ENCODE data around the gene MYLIP.

The MYLIP gene

GRCh38 chr6:16190214-16190613, 61.3 kb downstream of the MYLIP start:
- TF ChIP-seq CTCF (IDR thresholded peaks at IDR 0.05; ENCODE audit: insufficient read depth, low read length, poor library complexity, severe bottlenecking): no peak
- no peak for TF ChIP-seq EZH2phosphoT487 (conservative IDR thresholded peaks at IDR 0.05; ENCODE audit: low read length)
- Histone ChIP-seq H4K20me1 (ENCODE audit: low read depth, low read length) (no peaks in the 10 kb centered on the region), H2AFZ (ENCODE audit: low read depth, low read length, severe bottlenecking) (no peak overlapping the region), H3F3A (ENCODE audit: insufficient read depth) (no peaks in the 10 kb centered on the region), H3K36me3 (ENCODE audit: low read length) (no peaks in the 10 kb centered on the region), H3K27me3 (ENCODE audit: low read length) (no peaks in the 10 kb centered on the region), H3K79me2 (ENCODE audit: insufficient read depth, low read length) (no peaks in the 10 kb centered on the region), H3K9me3 (ENCODE audit: insufficient read depth, low read length) (no peaks in the 10 kb centered on the region), H3K27ac (ENCODE audit: low read depth, low read length) (no peak overlapping the region), H3K4me2 (ENCODE audit: low read depth, low read length, poor library complexity, severe bottlenecking) (no peak overlapping the region), H3K9ac (ENCODE audit: low read length) (no peak overlapping the region), H3K4me3 (ENCODE audit: insufficient read depth, low read length, poor library complexity, severe bottlenecking) (no peak overlapping the region), H3K9me2 (replicated peaks; ENCODE audit: insufficient read depth, low read length) (no peaks in the 10 kb centered on the region)

- TF ChIP-seq EZH2phosphoT487 (conservative IDR thresholded peaks at IDR 0.05; ENCODE audit: low read length) (no peak), CTCF (IDR thresholded peaks at IDR 0.05; ENCODE audit: insufficient read depth, low read length, poor library complexity, severe bottlenecking) (no peak)
- no peaks in the 10 kb centered on the region for H3K79me2 ChIP-seq (ENCODE audit: insufficient read depth, low read length)
- no peaks in the 10 kb centered on the region for H3K9me2 ChIP-seq (replicated peaks; ENCODE audit: insufficient read depth, low read length)
- H3K9ac ChIP-seq (ENCODE audit: low read length): no peak overlapping the region
- H3K4me2 ChIP-seq (ENCODE audit: low read depth, low read length, poor library complexity, severe bottlenecking): no peak overlapping the region
- H3F3A ChIP-seq (ENCODE audit: insufficient read depth): peaks cover 8% of the 10 kb centered on the region; the same call in 1 of the 2 replicates
- H3K27me3 ChIP-seq (ENCODE audit: low read length): no peaks in the 10 kb centered on the region
- H3K27ac ChIP-seq (ENCODE audit: low read depth, low read length): no peak overlapping the region
- no peaks in the 10 kb centered on the region for H3K9me3 ChIP-seq (ENCODE audit: insufficient read depth, low read length)
- no peak overlapping the region for H3K4me3 ChIP-seq (ENCODE audit: insufficient read depth, low read length, poor library complexity, severe bottlenecking)
- H3K36me3 ChIP-seq (ENCODE audit: low read length): no peaks in the 10 kb centered on the region
- H2AFZ ChIP-seq (ENCODE audit: low read depth, low read length, severe bottlenecking): no peak overlapping the region
- no peaks in the 10 kb centered on the region for H4K20me1 ChIP-seq (ENCODE audit: low read depth, low read length)
Observed at GRCh38 chr6:16196260-16196983, 67.5 kb downstream of the MYLIP start.

GRCh38 chr6:16196984-16197546, 68.2 kb downstream of the MYLIP start:
- Histone ChIP-seq H3K9me2 (replicated peaks; ENCODE audit: insufficient read depth, low read length) (no peaks in the 10 kb centered on the region), H4K20me1 (ENCODE audit: low read depth, low read length) (no peaks in the 10 kb centered on the region), H3K9me3 (ENCODE audit: insufficient read depth, low read length) (no peaks in the 10 kb centered on the region), H3K4me3 (ENCODE audit: insufficient read depth, low read length, poor library complexity, severe bottlenecking) (no peak overlapping the region), H3K27ac (ENCODE audit: low read depth, low read length) (no peak overlapping the region), H3K36me3 (ENCODE audit: low read length) (no peaks in the 10 kb centered on the region), H3K4me2 (ENCODE audit: low read depth, low read length, poor library complexity, severe bottlenecking) (no peak overlapping the region), H3K27me3 (ENCODE audit: low read length) (no peaks in the 10 kb centered on the region), H2AFZ (ENCODE audit: low read depth, low read length, severe bottlenecking) (no peak overlapping the region), H3K79me2 (ENCODE audit: insufficient read depth, low read length) (no peaks in the 10 kb centered on the region), H3F3A (ENCODE audit: insufficient read depth) (peaks cover 8% of the 10 kb centered on the region; the same call in 1 of the 2 replicates), H3K9ac (ENCODE audit: low read length) (no peak overlapping the region)
- TF ChIP-seq CTCF (IDR thresholded peaks at IDR 0.05; ENCODE audit: insufficient read depth, low read length, poor library complexity, severe bottlenecking): no peak
- no peak for TF ChIP-seq EZH2phosphoT487 (conservative IDR thresholded peaks at IDR 0.05; ENCODE audit: low read length)
